Measurements from ENCODE around the gene NAALADL1.

GRCh38 chr11:65103476-65103875 lies 45.1 kb upstream of the NAALADL1 start:
- TF ChIP-seq EZH2phosphoT487 (IDR thresholded peaks at IDR 0.05; ENCODE audit: low read depth, severe bottlenecking, unreplicated experiment), result no peak
- no peak for TF ChIP-seq CTCF (IDR thresholded peaks at IDR 0.05; ENCODE audit: poor library complexity)

Data from hepatocyte (in vitro differentiated cells).